Measurements from ENCODE around the gene CELF2.

CELF2 gene

DNA sequence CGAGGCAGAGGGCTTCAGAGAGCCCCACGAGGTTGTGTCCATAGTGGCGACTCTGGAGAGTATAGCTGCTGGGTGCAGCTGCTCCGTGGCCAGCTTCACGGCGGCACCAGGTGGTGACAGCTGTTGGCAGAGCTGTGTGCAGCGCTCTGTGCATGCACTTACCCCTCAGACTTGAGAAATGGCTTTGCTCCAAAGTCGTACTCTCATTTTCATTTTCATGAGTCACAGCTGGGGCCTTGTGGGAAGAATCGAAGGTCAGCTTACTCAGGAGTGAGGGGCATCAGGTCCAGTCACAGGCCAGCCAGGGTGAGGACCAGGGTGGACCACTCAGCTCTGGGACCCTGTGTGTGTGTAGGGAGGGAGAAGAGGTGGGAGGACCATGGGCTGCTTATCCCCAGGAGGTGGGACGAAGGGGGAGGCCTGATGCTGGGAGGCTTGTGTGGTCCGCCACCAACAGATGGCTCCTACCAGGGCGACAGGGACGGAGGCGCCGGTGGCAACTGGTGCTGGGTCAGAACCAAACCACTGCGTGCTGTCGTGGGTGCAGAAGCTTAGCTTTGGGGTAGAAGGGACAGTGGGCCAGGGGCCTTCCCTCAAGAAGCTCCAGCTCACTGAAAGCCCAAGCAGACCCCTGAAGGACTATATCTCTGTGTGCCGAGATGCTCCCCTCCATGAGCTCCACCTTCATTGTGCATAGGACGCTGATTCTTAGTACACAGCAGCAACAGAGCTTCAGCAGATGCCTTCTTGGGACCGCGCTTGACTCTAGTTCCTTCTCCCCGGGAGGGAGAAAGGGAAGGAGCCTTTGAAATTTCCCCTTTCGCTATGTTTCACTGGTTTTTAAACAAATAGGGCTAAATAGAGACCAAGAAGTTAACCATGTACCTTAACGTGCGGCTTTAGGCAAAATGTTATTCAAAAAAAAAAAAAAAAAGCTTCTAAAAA, 225.0 kb downstream of the CELF2 start:
- TF ChIP-seq, protein P1, sequence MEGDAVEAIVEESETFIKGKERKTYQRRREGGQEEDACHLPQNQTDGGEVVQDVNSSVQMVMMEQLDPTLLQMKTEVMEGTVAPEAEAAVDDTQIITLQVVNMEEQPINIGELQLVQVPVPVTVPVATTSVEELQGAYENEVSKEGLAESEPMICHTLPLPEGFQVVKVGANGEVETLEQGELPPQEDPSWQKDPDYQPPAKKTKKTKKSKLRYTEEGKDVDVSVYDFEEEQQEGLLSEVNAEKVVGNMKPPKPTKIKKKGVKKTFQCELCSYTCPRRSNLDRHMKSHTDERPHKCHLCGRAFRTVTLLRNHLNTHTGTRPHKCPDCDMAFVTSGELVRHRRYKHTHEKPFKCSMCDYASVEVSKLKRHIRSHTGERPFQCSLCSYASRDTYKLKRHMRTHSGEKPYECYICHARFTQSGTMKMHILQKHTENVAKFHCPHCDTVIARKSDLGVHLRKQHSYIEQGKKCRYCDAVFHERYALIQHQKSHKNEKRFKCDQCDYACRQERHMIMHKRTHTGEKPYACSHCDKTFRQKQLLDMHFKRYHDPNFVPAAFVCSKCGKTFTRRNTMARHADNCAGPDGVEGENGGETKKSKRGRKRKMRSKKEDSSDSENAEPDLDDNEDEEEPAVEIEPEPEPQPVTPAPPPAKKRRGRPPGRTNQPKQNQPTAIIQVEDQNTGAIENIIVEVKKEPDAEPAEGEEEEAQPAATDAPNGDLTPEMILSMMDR (IDR thresholded peaks at IDR 0.05), result no peak

DNA sequence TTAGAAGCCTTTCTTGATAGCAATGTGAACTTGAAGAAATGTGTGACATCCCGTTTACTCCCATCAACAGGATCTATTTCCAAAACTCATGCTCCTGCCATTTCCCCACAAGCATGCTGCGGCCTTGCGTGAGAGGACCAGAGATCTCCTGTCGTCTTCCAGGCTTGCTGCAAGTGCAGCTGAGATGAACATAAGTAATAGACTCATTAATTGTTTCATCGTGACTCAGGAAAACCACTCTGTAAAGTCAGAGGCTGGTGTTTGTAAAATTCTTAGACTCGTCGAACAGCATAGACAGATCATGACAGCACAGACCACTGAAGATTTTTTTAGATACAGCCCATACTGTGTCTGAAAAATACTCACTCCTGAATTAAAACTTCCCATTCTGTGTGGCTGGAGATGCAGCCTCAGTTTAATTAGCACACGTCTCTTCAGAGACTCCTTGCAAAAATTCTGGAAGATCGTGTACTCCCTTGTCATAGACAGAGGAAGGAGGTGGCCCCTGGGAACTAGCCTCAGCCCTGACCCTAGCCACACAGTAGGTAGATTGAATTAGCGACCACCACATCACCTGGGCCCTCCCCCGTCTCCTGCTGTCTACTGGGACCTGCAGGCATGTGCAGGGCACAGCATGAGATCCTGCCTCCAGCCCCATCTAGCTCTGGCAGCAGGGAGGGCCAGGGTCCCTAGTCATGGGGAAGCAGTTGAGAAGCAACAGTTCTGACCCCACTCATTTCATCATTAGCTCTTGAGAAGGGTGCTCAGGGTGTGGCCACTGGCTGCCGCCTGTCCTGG, 226.0 kb downstream of the CELF2 start:
- TF ChIP-seq, protein P1 (IDR thresholded peaks at IDR 0.05), result no peak

DNA sequence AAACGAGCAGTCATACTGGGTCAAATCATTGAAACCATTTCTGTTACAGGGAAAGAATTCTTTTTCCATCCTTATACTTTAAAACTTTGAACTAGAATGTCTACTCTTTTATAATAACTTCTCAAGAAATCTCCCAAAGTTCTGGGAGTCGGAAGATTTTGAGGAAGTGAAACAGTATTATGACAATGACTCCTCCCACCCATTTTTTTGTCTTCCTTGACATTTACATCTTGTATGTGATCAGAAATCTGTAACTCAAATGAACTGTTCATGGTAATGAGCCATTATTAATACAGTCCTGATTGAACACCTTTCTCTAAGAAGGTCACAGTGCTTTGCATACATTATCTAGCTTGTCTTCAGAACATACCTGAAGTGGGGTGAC, 227.4 kb downstream of the CELF2 start:
- TF ChIP-seq, protein P1 (IDR thresholded peaks at IDR 0.05), result no peak

DNA sequence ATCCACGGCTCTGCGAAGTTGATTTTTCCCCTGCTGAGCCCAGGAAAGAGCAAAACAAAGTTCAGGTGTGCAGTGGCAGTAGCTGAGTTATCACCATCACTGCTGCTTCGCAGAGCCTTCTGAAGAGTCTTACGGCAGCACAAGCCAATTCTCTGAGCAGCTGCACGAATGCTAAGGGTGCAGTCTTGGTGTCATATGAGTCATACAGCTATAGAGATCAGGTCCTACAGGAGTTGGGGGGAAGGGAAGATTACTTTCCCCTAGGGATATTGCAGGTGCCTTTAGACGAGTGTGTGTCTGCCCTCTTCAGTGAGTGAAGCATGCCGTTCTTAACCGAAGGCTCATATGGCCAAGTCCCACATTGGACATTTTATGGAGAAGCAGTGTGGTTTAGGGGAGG, 227.8 kb downstream of the CELF2 start:
- TF ChIP-seq, protein P1 (IDR thresholded peaks at IDR 0.05), result no peak

DNA sequence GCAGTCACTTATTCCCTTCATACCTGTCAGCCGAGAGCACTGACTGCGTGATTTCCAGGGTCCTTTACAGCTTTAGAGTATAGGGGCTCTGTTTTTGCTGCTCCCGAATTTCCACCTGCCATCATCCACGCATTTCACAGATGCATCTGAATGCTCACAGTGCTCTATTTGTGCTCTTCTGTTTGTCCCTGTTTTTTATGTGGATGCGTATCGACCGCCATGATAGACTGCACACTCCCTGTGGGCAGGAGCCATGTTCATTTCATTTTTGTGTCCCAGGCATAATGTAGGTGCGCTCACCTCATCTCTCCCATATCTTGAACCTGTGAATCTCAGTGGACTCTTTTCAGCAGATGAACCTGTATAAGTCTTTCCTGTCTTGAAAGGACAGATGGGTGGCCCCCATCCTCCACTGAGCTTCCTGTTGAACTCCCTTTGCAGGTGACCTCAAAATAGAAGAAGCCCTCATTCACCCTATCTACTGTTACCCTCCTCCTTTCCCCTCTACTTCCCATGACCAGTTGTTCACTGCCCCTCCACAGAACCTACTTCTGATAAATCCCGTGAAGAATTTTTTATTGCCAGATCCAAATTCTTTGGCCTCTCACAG, 228.4 kb downstream of the CELF2 start:
- TF ChIP-seq, protein P1 (IDR thresholded peaks at IDR 0.05), result no peak

DNA sequence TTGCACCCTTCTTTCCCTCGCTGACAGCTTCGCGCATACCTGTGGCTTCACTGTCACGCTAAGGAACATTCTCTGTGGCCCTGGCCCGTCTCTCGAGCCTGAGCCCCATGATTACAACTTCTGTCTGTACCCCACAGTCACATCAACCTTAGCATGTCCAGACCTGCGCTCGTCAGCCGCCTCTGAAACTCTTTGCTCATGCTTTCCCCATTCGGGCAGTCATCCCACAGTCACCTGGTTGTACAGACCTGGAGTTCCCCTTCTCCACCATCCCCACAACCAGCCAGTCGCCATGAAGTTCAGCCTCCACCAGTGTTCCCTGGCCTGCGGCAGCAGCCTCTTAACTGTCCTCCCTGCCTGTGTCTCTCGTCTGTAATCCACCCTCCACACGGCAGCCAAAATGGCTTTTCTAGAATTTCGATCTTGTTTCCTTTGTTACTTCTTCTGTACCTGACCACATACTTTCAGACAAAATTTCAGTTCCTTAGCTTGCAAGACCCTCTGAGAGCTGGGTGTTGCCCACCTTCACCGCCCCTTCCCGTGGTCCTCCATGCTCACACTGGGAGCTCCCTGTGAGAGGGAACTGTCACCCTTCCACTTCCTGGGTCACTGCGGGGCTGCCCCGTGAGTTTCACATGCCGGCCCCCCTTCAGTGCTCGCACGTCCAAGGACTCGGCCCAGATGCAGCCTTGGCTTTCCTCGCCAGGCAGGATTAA, 229.2 kb downstream of the CELF2 start:
- TF ChIP-seq, protein P1 (IDR thresholded peaks at IDR 0.05), result no peak

Data from LNCAP (cell line).